Fibroblast of skin of left quadriceps (primary cell): Measurements from ENCODE around the gene SIK3.

ENCODE experiments used
- DNase-seq, 2 experiments: peaks; one replicate each; pipeline ENCODE4 v3.0.0-alpha.2; 2013; ENCODE audit warnings: low read depth in 2 of 2

SIK3 gene

GRCh38 chr11:116797816-116798215, 300.4 kb downstream of the SIK3 start:
- DNase-seq, result no peak

DNA sequence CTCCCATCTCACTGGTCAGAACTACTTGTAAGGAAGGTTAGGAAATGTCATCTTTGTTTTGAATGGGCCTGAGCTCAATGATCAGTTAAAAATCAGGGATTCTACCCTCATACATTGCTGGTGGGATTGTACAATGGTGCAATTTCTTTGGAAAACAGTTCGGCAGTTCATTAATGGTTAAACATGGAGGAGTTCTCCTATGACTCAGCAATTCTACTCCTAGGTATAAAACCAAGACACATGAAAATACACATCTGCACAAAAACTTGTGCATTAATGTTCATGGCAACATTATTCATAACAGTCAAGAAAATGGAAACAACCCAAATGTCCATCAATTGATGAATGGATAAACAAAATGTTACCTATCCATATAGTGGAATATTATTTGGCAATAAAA, 301.7 kb downstream of the SIK3 start:
- DNase-seq, result no peak

GRCh38 chr11:116794851-116795250, 303.4 kb downstream of the SIK3 start:
- no peak for DNase-seq

GRCh38 chr11:116793772-116794097, 304.5 kb downstream of the SIK3 start:
- no peak for DNase-seq
